Gastrocnemius medialis (tissue), 4 donors: ENCODE measurements around the gene IRF2BP2. TPM values are rescaled to one million over a fixed set of nuclear protein-coding genes. Genes with fewer than 3 reads are reported as not detected.

ENCODE experiments used
- ATAC-seq, 2 donors: fragments of 150-250 bp; one replicate each; pipeline ENCODE4 v1.9.1; 2016
- DNase-seq, 2 donors: peaks; one replicate each; pipeline ENCODE4 v3.0.0-alpha.2; 2019
- H3K27ac ChIP-seq, 4 donors: fragments of 200-600 bp; sonication (generic); 1 replicate in 1 of 4; 2 replicates in 3 of 4; pipeline ENCODE4 v1.5.1; 2016 to 2018; ENCODE audit warnings: mild to moderate bottlenecking in 2 of 4, moderate library complexity in 1 of 4
- H3K27me3 ChIP-seq, 3 donors: fragments of 200-600 bp; sonication (generic) in 2 of 3; 1 replicate in 1 of 3; 2 replicates in 2 of 3; pipeline versions ENCODE4 v1.5.1 to v1.6.0; 2016 to 2019; ENCODE audit warnings: mild to moderate bottlenecking in 1 of 3, moderate library complexity in 1 of 3
- H3K36me3 ChIP-seq, 2 donors: fragments of 200-600 bp; sonication (generic) in 1 of 2; one replicate each; pipeline ENCODE4 v1.5.1; 2017 to 2018
- H3K4me1 ChIP-seq, 2 donors: fragments of 200-600 bp; sonication (generic) in 1 of 2; one replicate each; pipeline ENCODE4 v1.5.1; 2016 to 2017; ENCODE audit warnings: mild to moderate bottlenecking in 2 of 2
- H3K4me3 ChIP-seq, 4 donors: fragments of 200-600 bp; sonication (generic) in 3 of 4; 1 replicate in 1 of 4; 2 replicates in 3 of 4; pipeline ENCODE4 v1.5.1; 2016 to 2019; ENCODE audit warnings: mild to moderate bottlenecking in 2 of 4
- H3K9me3 ChIP-seq, 3 donors: fragments of 200-600 bp; sonication (generic) in 2 of 3; 1 replicate in 1 of 3; 2 replicates in 2 of 3; pipeline ENCODE4 v1.5.1; 2016 to 2019
- POLR2A ChIP-seq, 2 donors: fragments of 450-650 bp; IDR thresholded peaks; one replicate each; pipeline ENCODE4 v1.6.1; 2017; ENCODE audit warnings: antibody characterized with exemption in 2 of 2, mild to moderate bottlenecking in 2 of 2, moderate library complexity in 2 of 2
- in situ Hi-C, 4 donors: fragments of 200-750 bp; cut with MboI; loops; one replicate each; pipeline versions ENCODE4 v1.15.0 to v1.8.0; 2017; ENCODE audit warnings: low sequenced_read_pairs in 4 of 4
- intact Hi-C: fragments of 100-400 bp; cut with DNase I; formaldehyde crosslinking; loops from one replicate; pipeline ENCODE4 v1.15.1; 2023; ENCODE audit warnings: low total_unique reads
- total RNA-seq, 4 donors: library from RNA; depleted of rRNA; stranded (reverse); fragments of >200 nt; gene quantifications; one replicate each; pipeline versions ENCODE4 v1.1.0 to v1.2.3, GENCODE V29; 2016
- TF ChIP-seq, protein P1 (sequence below), 5 experiments: fragments of 450-650 bp in 3 of 5; fragments of 200-600 bp in 2 of 5; sonication (generic) in 2 of 5; IDR thresholded peaks in 4 of 5; conservative IDR thresholded peaks in 1 of 5; 1 replicate in 4 of 5; 2 replicates in 1 of 5; pipeline ENCODE4 v1.5.1; 2016 to 2019; ENCODE audit warnings: antibody characterized with exemption in 5 of 5, mild to moderate bottlenecking in 3 of 5, moderate library complexity in 3 of 5

Gene IRF2BP2
- total RNA-seq, 4 donors from 2014 or later: 32.2 to 92.0 (median 52.2) TPM

- H3K9me3 ChIP-seq: no peaks in the 10 kb centered on the region
- peaks cover 30 to 50% of the 10 kb centered on the region in 2 donors for H3K4me1 ChIP-seq
- in situ Hi-C loops: loop anchor here (5.0 to 25.0 kb wide), 6 partner anchors 107 to 472 kb away; no protein-coding TSS in a partner anchor
- peak overlapping the region; percentile 67 to 78 (median 72) for H3K4me3 ChIP-seq
- intact Hi-C loops: loop anchor here (1.0 to 5.0 kb wide), 4 partner anchors 112 to 892 kb away; partner anchors contain the start of gene B3GALNT2
- peak; percentile 32 to 37 for ATAC-seq
- DNase-seq: peak; percentile 90 to 96
- H3K27ac ChIP-seq: peak overlapping the region; percentile 98 to 99 (median 98)
- H3K27me3 ChIP-seq: no peaks in the 10 kb centered on the region
- TF ChIP-seq, protein P1, sequence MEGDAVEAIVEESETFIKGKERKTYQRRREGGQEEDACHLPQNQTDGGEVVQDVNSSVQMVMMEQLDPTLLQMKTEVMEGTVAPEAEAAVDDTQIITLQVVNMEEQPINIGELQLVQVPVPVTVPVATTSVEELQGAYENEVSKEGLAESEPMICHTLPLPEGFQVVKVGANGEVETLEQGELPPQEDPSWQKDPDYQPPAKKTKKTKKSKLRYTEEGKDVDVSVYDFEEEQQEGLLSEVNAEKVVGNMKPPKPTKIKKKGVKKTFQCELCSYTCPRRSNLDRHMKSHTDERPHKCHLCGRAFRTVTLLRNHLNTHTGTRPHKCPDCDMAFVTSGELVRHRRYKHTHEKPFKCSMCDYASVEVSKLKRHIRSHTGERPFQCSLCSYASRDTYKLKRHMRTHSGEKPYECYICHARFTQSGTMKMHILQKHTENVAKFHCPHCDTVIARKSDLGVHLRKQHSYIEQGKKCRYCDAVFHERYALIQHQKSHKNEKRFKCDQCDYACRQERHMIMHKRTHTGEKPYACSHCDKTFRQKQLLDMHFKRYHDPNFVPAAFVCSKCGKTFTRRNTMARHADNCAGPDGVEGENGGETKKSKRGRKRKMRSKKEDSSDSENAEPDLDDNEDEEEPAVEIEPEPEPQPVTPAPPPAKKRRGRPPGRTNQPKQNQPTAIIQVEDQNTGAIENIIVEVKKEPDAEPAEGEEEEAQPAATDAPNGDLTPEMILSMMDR (IDR thresholded peaks at IDR 0.05 in 4 of 5, conservative IDR thresholded peaks at IDR 0.05 in 1 of 5): peak in 2 of 5 experiments; percentile 25 to 35
- peak in 1 of 2 donors; percentile 99 for TF ChIP-seq POLR2A (IDR thresholded peaks at IDR 0.05)
- H3K36me3 ChIP-seq: peaks cover 5 to 16% of the 10 kb centered on the region in 2 donors
These were observed 767 bp upstream of the IRF2BP2 start for GRCh38 chr1:234610666-234611224.

- Histone ChIP-seq H3K9me3 (no peaks in the 10 kb centered on the region), H3K4me3 (peak overlapping the region in 1 of 4 donors; percentile 68), H3K4me1 (peaks cover 30 to 58% of the 10 kb centered on the region in 2 donors), H3K36me3 (peaks cover 5 to 16% of the 10 kb centered on the region in 2 donors), H3K27me3 (no peaks in the 10 kb centered on the region), H3K27ac (peak overlapping the region; percentile 98 to 99 (median 98))
- ATAC-seq (no peak), DNase-seq (no peak)
- in situ Hi-C loops (loop anchor here (5.0 to 25.0 kb wide), 7 partner anchors 108 to 473 kb away; no protein-coding TSS in a partner anchor), intact Hi-C loops (loop anchor here (1.0 to 5.0 kb wide), 4 partner anchors 111 to 893 kb away; partner anchors contain the start of gene B3GALNT2)
- TF ChIP-seq, protein P1 (IDR thresholded peaks at IDR 0.05 in 4 of 5, conservative IDR thresholded peaks at IDR 0.05 in 1 of 5): no peak
- TF ChIP-seq POLR2A (IDR thresholded peaks at IDR 0.05): no peak
These were observed 311 bp downstream of the IRF2BP2 start for GRCh38 chr1:234609691-234610042.

DNA sequence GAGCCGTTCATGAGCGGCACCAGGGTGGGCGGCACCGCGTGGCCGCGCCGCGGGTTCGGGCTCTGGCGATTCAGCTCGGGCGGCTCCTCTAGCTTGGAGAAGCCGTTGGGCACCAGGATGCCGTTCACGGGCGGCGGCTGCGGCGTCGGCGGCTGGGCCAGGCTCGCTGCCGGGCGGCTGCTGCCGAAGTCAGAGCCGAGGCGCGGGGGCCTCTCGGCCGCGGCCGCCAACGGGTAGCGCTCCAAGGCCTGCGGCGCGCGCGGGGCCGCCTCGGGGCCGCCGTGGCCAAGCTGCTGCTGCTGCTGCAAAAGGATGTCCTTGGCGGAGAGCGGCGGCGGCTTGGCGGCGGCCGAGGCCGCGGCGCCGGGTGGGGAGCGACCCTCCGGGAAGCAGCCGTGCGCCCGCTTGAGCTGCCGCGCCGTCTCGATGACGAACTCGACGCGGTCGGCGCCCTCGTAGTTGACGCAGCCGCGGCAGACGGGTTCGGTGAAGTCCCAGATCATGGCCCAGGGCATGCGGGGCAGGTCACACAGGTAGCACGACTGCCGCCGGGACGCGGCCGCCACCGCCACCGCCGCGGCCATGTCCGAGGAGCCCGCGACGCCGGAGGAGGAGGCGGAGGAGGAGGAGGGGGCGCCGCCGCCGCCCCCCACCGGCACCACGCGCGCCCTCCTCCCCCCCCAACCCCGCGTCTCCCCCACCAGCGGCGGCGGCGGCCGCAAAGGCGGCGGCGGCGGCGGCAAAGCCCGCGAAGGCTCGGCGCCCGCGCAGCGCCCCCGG lies 877 bp downstream of the IRF2BP2 start:
- peak overlapping the region; percentile 62 to 73 (median 70) for H3K4me3 ChIP-seq
- in situ Hi-C loops: loop anchor here (5.0 to 25.0 kb wide), 2 partner anchors 278 to 373 kb away; no protein-coding TSS in a partner anchor
- intact Hi-C loops: loop anchor here (2.0 kb wide), 1 partner anchor 466 kb away; no protein-coding TSS in a partner anchor

More for the DNA sequence above, 877 bp downstream of the IRF2BP2 start:
- Histone ChIP-seq H3K27ac (peak overlapping the region; percentile 98), H3K36me3 (peaks cover 5 to 16% of the 10 kb centered on the region in 2 donors), H3K27me3 (no peaks in the 10 kb centered on the region), H3K4me1 (peaks cover 29 to 61% of the 10 kb centered on the region in 2 donors), H3K9me3 (no peaks in the 10 kb centered on the region)
- DNase-seq (peak in 1 of 2 donors; percentile 62), ATAC-seq (no peak)
- TF ChIP-seq POLR2A (IDR thresholded peaks at IDR 0.05): peak in 1 of 2 donors; percentile 68
- TF ChIP-seq, protein P1 (IDR thresholded peaks at IDR 0.05 in 4 of 5, conservative IDR thresholded peaks at IDR 0.05 in 1 of 5): no peak
